Esophagus muscularis mucosa (tissue), 4 donors: ENCODE measurements around the gene C4B.

ENCODE experiments used
- EP300 ChIP-seq: sonication (generic); formaldehyde crosslinking; IDR thresholded peaks from one replicate; pipeline ENCODE4 v1.6.1; 2017; ENCODE audit warnings: antibody characterized with exemption
- POLR2A ChIP-seq: fragments of 450-650 bp; IDR thresholded peaks from one replicate; pipeline ENCODE4 v1.6.1; 2017; ENCODE audit warnings: antibody characterized with exemption, moderate library complexity, mild to moderate bottlenecking, low read depth
- POLR2AphosphoS5 ChIP-seq, 2 donors: sonication (generic); formaldehyde crosslinking; IDR thresholded peaks; one replicate each; pipeline ENCODE4 v1.6.1; 2017; ENCODE audit warnings: antibody characterized with exemption in 2 of 2
- TF ChIP-seq, protein P1 (sequence below), 3 experiments: fragments of 200-600 bp in 2 of 3; fragments of 450-650 bp in 1 of 3; sonication (generic) in 2 of 3; IDR thresholded peaks; one replicate each; pipeline ENCODE4 v1.5.1; 2017 to 2019; ENCODE audit warnings: antibody characterized with exemption in 3 of 3, mild to moderate bottlenecking in 2 of 3, moderate library complexity in 1 of 3

DNA sequence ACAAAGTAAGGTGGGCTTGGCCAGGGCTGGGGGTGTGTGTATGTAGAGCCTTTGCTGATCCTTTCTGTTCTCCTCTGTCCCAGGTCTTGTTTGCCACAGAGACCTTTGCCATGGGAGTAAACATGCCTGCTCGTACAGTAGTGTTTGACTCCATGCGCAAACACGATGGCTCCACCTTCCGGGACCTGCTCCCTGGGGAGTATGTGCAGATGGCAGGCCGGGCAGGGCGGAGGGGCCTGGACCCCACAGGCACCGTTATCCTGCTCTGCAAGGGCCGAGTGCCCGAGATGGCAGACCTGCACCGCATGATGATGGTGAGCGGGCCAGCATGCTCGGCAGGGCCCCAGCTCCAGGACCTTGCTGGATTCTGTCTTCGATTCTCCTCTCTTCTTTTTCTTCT is 48.9 kb upstream of the C4B start:
- TF ChIP-seq POLR2A: no peak
- TF ChIP-seq, protein P1, sequence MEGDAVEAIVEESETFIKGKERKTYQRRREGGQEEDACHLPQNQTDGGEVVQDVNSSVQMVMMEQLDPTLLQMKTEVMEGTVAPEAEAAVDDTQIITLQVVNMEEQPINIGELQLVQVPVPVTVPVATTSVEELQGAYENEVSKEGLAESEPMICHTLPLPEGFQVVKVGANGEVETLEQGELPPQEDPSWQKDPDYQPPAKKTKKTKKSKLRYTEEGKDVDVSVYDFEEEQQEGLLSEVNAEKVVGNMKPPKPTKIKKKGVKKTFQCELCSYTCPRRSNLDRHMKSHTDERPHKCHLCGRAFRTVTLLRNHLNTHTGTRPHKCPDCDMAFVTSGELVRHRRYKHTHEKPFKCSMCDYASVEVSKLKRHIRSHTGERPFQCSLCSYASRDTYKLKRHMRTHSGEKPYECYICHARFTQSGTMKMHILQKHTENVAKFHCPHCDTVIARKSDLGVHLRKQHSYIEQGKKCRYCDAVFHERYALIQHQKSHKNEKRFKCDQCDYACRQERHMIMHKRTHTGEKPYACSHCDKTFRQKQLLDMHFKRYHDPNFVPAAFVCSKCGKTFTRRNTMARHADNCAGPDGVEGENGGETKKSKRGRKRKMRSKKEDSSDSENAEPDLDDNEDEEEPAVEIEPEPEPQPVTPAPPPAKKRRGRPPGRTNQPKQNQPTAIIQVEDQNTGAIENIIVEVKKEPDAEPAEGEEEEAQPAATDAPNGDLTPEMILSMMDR (IDR thresholded peaks at IDR 0.05): no peak
- no peak for TF ChIP-seq EP300
- no peak for TF ChIP-seq POLR2AphosphoS5 (IDR thresholded peaks at IDR 0.05)
